Vagina (tissue), 2 donors: ENCODE measurements around the gene PLK5.

Source experiments
- POLR2AphosphoS5 ChIP-seq, 2 donors: sonication (generic); formaldehyde crosslinking; IDR thresholded peaks; one replicate each; pipeline ENCODE4 v1.9.0; 2017; ENCODE audit warnings: antibody characterized with exemption in 2 of 2, mild to moderate bottlenecking in 2 of 2, low read depth in 1 of 2; ENCODE audit not compliant: insufficient read depth in 1 of 2
- TF ChIP-seq, protein P1 (sequence below), 3 experiments: fragments of 450-650 bp in 2 of 3; fragments of 200-600 bp in 1 of 3; sonication (generic) in 1 of 3; IDR thresholded peaks; one replicate each; pipeline ENCODE4 v1.5.1; 2017 to 2019; ENCODE audit warnings: antibody characterized with exemption in 3 of 3, mild to moderate bottlenecking in 2 of 3, moderate library complexity in 2 of 3

DNA sequence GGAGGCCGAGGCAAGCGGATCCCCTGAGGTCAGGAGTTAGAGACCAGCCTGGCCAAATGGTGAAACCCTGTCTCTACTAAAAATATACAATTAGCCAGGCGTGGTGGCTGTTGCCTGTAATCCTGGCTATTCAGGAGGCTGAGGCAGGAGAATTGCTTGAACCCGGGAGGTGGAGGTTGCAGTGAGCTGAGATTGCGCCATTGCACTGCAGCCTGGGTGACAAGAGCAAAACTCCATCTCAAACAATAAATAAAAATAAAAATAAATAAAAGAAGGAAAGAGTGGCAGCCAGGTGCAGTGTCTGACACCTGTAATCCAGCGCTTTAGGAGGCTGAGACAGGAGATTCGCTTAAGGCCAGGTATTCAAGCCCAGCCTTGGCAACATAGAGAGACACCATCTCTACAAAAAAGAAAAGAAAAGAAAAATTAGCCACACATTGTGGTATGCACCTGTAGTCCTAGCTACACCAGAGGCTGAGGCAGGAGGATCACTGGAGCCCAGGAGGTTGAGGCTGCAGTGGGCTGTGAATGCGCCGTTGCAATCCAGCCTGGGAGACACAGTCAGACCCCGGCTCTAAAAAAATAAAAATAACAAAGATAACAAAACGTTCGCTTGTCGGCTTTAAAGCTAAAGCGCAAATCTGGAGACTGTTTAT, 21.3 kb upstream of the PLK5 start:
- TF ChIP-seq, protein P1, sequence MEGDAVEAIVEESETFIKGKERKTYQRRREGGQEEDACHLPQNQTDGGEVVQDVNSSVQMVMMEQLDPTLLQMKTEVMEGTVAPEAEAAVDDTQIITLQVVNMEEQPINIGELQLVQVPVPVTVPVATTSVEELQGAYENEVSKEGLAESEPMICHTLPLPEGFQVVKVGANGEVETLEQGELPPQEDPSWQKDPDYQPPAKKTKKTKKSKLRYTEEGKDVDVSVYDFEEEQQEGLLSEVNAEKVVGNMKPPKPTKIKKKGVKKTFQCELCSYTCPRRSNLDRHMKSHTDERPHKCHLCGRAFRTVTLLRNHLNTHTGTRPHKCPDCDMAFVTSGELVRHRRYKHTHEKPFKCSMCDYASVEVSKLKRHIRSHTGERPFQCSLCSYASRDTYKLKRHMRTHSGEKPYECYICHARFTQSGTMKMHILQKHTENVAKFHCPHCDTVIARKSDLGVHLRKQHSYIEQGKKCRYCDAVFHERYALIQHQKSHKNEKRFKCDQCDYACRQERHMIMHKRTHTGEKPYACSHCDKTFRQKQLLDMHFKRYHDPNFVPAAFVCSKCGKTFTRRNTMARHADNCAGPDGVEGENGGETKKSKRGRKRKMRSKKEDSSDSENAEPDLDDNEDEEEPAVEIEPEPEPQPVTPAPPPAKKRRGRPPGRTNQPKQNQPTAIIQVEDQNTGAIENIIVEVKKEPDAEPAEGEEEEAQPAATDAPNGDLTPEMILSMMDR (IDR thresholded peaks at IDR 0.05): no peak
- TF ChIP-seq POLR2AphosphoS5 (IDR thresholded peaks at IDR 0.05; ENCODE audit: insufficient read depth in 1 of 2, low read depth in 1 of 2): no peak
